Cerebellar nuclear complex (tissue), 1 donor: Measurements from ENCODE around the gene HOXC9.

Experiments used
- DNase-seq, 2 experiments: peaks; one replicate each; lab custom pipeline; 2025; lab: John Stamatoyannopoulos, UW

The HOXC9 gene

GRCh38 chr12:53963434-53964314 is 36.3 kb upstream of the HOXC9 start:
- DNase-seq: no peak

- DNase-seq: no peak
These were observed 35.6 kb upstream of the HOXC9 start for GRCh38 chr12:53964315-53964713.

GRCh38 chr12:53965281-53966084 is 34.5 kb upstream of the HOXC9 start:
- no peak for DNase-seq

- DNase-seq: no peak
These were observed 33.9 kb upstream of the HOXC9 start for GRCh38 chr12:53966085-53966384.

- no peak for DNase-seq
These were observed 33.4 kb upstream of the HOXC9 start for GRCh38 chr12:53966385-53967133.

GRCh38 chr12:53967421-53967925 is 32.5 kb upstream of the HOXC9 start:
- no peak for DNase-seq

GRCh38 chr12:53968214-53969127 is 31.5 kb upstream of the HOXC9 start:
- no peak for DNase-seq

- DNase-seq: no peak
These were observed 30.2 kb upstream of the HOXC9 start for GRCh38 chr12:53969588-53970259.

- no peak for DNase-seq
These were observed 29.5 kb upstream of the HOXC9 start for GRCh38 chr12:53970451-53970850.

- DNase-seq: no peak
These were observed 28.8 kb upstream of the HOXC9 start for GRCh38 chr12:53971129-53971528.

- no peak for DNase-seq
These were observed 28.3 kb upstream of the HOXC9 start for GRCh38 chr12:53971686-53972085.

GRCh38 chr12:53972152-53972702 is 27.7 kb upstream of the HOXC9 start:
- DNase-seq: no peak

GRCh38 chr12:53972722-53973235 is 27.2 kb upstream of the HOXC9 start, which contains the start of gene HOXC11:
HOXC11 (plus strand) TSS chr12:53973126; CDS start chr12:53973242, 116 bp downstream.
- no peak for DNase-seq

- DNase-seq: no peak
These were observed 26.5 kb upstream of the HOXC9 start for GRCh38 chr12:53973236-53974042.

GRCh38 chr12:53974084-53975063 is 25.6 kb upstream of the HOXC9 start, which contains the start of gene HOTAIR:
HOTAIR (minus strand) TSS chr12:53974954.
- DNase-seq: no peak

GRCh38 chr12:53975064-53975471 is 24.9 kb upstream of the HOXC9 start:
- DNase-seq: no peak

- DNase-seq: no peak
These were observed 24.3 kb upstream of the HOXC9 start for GRCh38 chr12:53975479-53976152.
